GM21360 (cell line): ENCODE data around the gene BEST3.

Source experiments
- ATAC-seq: cut with Tn5 transposase; IDR thresholded peaks from one replicate; pipeline ENCODE4 v1.9.1; 2021; ENCODE audit warnings: mild to moderate bottlenecking, moderate library complexity; ENCODE audit not compliant: unreplicated experiment

The BEST3 gene

GRCh38 chr12:69698769-69699540 lies at the start of gene BEST3:
BEST3 (minus strand) TSS chr12:69699303; CDS start chr12:69697798, 1,505 bp downstream.
- no peak for ATAC-seq

- no peak for ATAC-seq
These were observed 45.0 kb upstream of the BEST3 start for GRCh38 chr12:69744109-69744508.

- peak; percentile 40 for ATAC-seq
These were observed 40.4 kb upstream of the BEST3 start for GRCh38 chr12:69739287-69740191.

- ATAC-seq, result peak; percentile 88
These were observed 39.5 kb upstream of the BEST3 start, which contains the start of gene RAB3IP for GRCh38 chr12:69738351-69739286. RAB3IP (plus strand) TSS chr12:69738860; CDS start chr12:69755409, 16,549 bp downstream.

- no peak for ATAC-seq
These were observed 34.5 kb upstream of the BEST3 start for GRCh38 chr12:69733638-69734037.

- ATAC-seq, result no peak
These were observed 33.0 kb upstream of the BEST3 start for GRCh38 chr12:69732088-69732487.

GRCh38 chr12:69726922-69727321 lies 27.8 kb upstream of the BEST3 start:
- no peak for ATAC-seq

GRCh38 chr12:69720750-69721149 lies 21.6 kb upstream of the BEST3 start:
- ATAC-seq, result no peak

GRCh38 chr12:69719336-69720316 lies 20.5 kb upstream of the BEST3 start:
- no peak for ATAC-seq

GRCh38 chr12:69714542-69714941 lies 15.4 kb upstream of the BEST3 start:
- ATAC-seq, result no peak

GRCh38 chr12:69712826-69713225 lies 13.7 kb upstream of the BEST3 start:
- no peak for ATAC-seq

GRCh38 chr12:69708649-69709048 lies 9.5 kb upstream of the BEST3 start:
- no peak for ATAC-seq

- ATAC-seq, result no peak
These were observed 5.3 kb upstream of the BEST3 start for GRCh38 chr12:69704357-69704756.

- ATAC-seq, result no peak
These were observed 4.1 kb upstream of the BEST3 start for GRCh38 chr12:69703146-69703642.

- ATAC-seq, result no peak
These were observed 2.7 kb upstream of the BEST3 start for GRCh38 chr12:69701826-69702225.

GRCh38 chr12:69698054-69698453 lies 1.0 kb downstream of the BEST3 start:
- no peak for ATAC-seq

GRCh38 chr12:69694123-69694522 lies 5.0 kb downstream of the BEST3 start:
- ATAC-seq, result no peak

GRCh38 chr12:69689638-69690037 lies 9.5 kb downstream of the BEST3 start:
- ATAC-seq, result no peak
